GM10847 (cell line): ENCODE measurements around the gene NHS.

Experiments used
- POLR2A ChIP-seq: IDR thresholded peaks from 2 replicates; pipeline ENCODE4 v1.6.1; 2011; ENCODE audit not compliant: insufficient read length; ENCODE audit errors: extremely low read depth

The NHS gene

DNA sequence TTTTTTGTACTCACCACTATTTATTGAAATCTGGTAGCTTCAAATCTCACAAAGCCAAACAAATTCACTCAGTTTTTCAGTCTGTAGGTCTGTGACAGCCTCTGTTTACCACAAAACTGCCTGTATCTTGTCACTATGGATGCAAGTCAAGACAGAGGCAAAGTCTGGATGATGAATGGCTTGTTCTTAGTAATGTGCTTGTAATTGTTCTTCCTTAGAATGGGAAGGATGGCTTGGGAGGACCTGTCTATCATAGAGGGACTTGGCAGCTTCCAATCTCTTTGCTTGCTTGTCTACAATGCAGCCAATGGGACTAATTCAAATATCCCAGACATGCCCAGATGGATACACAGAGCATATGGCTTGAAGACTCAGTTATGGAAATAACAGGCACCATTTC is 221.1 kb downstream of the NHS start:
- TF ChIP-seq POLR2A = no peak

DNA sequence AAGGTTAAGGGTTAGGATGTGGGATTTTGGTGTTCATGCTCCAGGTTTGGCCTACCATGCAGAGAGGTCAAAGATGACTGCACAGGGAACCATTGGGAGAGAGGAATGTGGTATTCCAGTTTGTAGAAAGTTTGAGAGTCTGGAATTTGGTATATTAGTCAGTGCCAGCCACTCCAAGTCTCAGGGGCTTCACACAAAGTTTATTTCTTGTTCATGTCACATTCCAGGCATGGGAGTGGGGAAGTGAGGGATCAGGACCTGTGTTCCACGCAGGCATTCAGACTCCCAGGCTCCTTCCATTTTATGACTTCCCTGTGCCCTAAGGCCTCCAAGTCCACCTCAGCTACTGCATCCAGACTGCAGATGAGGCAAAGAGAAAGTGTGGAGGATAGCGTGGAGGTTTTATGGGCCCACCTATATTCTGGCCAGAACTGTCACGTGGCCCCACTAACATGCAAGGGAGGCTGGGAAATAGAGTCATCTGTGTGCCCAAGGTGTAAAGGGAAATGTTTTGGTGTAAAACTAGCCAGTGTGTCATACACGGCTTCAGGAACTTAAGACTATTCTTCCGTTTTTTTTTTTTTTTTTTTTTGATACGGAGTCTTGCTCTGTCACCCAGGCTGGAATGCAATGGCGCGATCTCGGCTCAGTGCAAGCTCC is 221.7 kb downstream of the NHS start:
- TF ChIP-seq POLR2A = no peak

GRCh38 chrX:17597327-17597726 is 222.3 kb downstream of the NHS start:
- no peak for TF ChIP-seq POLR2A

DNA sequence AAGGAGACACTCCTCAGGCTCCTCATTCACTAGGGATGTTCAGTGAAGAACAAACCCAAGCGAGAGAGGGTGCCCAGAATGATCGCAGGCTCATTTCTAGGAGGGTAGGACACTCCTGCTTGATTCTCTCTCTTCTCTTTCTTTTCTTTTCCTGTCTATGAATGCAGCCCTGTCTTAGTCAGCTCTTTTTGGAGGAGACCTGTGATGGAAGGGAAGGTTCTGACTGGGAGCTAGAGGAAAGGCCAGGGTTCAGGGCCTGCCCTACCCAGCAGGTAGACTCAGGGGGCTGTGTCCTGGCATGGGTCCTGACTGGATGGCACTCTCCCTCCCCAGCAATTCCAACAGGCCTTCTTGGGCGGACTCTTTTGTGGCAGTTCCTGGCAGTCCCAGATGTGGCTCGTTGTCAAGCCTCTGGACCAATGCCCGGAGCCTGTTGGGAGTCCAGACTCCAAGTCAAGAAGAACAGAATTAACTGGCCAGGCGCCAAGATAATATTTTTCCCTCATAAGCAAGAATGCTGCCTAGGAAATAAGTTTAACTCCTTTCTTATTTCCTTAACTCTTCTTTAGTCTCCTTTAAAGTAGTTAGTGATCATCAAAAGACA is 222.9 kb downstream of the NHS start:
- TF ChIP-seq POLR2A = no peak

- TF ChIP-seq POLR2A = no peak
Measured at GRCh38 chrX:17601441-17602200, 226.6 kb downstream of the NHS start.

- TF ChIP-seq POLR2A = no peak
Measured at GRCh38 chrX:17602245-17602644, 227.2 kb downstream of the NHS start.

DNA sequence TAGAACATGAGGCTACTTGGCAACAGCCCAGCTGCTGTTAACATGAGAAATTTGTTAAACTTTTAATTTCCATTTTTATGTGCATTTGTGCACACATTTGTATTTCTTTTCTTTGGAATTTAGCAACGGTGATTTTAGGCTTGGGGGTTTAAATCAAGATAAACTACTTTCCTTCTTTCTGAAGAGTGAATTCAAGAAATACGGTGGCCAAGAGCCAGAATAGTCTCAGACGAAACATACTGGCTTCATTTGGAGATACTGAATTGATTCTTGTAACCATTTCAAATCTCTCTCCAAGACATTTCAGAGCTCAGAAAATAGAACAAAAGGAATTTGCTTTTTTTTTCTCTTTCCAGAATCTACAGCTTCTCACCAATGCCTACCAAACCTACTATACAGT is 228.2 kb downstream of the NHS start:
- TF ChIP-seq POLR2A = no peak

- TF ChIP-seq POLR2A = no peak
Measured at GRCh38 chrX:17605676-17606075, 230.7 kb downstream of the NHS start.

- no peak for TF ChIP-seq POLR2A
Measured at GRCh38 chrX:17606231-17606630, 231.2 kb downstream of the NHS start.

DNA sequence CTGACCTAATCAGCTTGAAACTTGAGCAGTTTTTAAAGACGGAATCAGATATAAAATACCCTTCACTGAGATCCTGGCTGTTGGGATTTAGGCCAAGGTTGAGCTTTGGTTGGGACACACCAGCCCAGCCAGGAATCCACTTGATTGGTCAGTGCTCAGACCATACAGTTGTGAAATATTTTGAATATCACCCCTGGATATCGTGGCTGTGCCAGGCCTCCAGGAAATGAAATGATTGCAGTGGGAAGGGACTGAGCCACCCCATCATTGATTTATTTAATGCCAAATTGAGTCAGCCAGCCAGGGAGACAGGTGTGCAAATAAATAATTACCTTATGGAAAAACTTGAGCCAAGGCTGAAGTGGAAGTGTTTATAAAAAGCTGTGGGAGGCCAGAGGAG is 233.9 kb downstream of the NHS start:
- no peak for TF ChIP-seq POLR2A

DNA sequence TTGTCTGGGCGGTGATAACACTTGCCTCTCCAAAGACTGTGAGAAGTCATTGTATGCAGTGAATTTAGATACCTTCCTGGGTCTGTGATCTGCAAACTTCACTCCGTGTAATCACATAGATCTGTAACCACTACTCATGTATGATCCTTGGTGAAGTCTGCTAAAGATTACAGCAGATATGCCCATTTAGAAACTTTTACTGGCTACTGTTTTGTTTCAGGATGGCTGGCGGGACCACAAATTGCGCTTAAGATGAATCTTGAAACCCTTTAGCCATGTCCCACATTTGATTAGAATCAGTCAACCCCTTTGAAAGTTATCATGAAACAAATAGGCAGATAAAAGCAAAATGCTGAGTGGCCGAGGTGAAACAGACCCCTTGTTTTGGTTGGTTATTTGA is 235.8 kb downstream of the NHS start:
- TF ChIP-seq POLR2A = no peak

GRCh38 chrX:17613979-17614588 is 239.1 kb downstream of the NHS start:
- TF ChIP-seq POLR2A = no peak

- TF ChIP-seq POLR2A = no peak
Measured at GRCh38 chrX:17616936-17617335, 241.9 kb downstream of the NHS start.

DNA sequence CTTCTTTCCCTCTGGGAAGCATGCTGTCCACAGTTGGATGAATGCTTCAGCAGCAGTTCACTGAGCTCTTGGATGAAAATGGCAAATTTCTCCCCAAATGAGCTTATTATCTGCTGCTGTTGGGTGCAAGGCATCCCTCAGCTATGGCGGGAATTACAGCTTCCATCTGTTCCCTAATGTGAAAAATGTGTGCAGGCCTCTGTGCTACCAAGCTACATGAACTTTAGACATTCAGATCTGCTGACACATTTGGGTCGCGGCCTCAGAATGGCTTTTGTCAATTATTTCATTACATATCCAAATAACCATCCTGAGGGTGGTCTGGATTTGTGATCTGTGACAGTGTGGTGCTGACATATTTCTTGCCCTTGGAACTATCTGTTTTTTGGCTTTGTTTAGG is 242.8 kb downstream of the NHS start:
- no peak for TF ChIP-seq POLR2A

- no peak for TF ChIP-seq POLR2A
Measured at GRCh38 chrX:17621566-17622270, 246.7 kb downstream of the NHS start.
